AG09319 (cell line): Measurements from ENCODE around the gene HIPK2.

ENCODE experiments used
- DNase-seq: peaks from one replicate; pipeline ENCODE4 v3.0.0-alpha.2; 2010; ENCODE audit warnings: low read depth; ENCODE audit errors: extremely low read depth
- CTCF ChIP-seq: IDR thresholded peaks from 2 replicates; pipeline ENCODE4 v1.5.1; 2011; ENCODE audit warnings: low read depth, mild to moderate bottlenecking, inconsistent platforms, low read length, moderate library complexity

Gene HIPK2

GRCh38 chr7:139735466-139735865, 42.3 kb downstream of the HIPK2 start:
- DNase-seq: no peak
- no peak for TF ChIP-seq CTCF

- TF ChIP-seq CTCF: no peak
- no peak for DNase-seq
These were observed 43.4 kb downstream of the HIPK2 start for GRCh38 chr7:139734395-139734794.

GRCh38 chr7:139733751-139734150, 44.0 kb downstream of the HIPK2 start:
- no peak for DNase-seq
- no peak for TF ChIP-seq CTCF

GRCh38 chr7:139732471-139733167, 45.2 kb downstream of the HIPK2 start:
- DNase-seq: no peak
- TF ChIP-seq CTCF: no peak

GRCh38 chr7:139731802-139732470, 45.9 kb downstream of the HIPK2 start:
- DNase-seq: peak; percentile 50

GRCh38 chr7:139730746-139731612, 46.8 kb downstream of the HIPK2 start:
- DNase-seq: no peak
- no peak for TF ChIP-seq CTCF

More at GRCh38 chr7:139731802-139732470, 45.9 kb downstream of the HIPK2 start:
- no peak for TF ChIP-seq CTCF
